GM10248 (cell line): Measurements from ENCODE around the gene ANKS4B.

Experiments used
- CTCF ChIA-PET: fragments of 300-600 bp; sonication (Branson Sonifier 250); formaldehyde crosslinking; extraction: SDS; loops from one replicate; lab custom pipeline; 2021; ENCODE audit warnings: antibody characterized with exemption; lab: Yijun Ruan, JAX
- POLR2A ChIA-PET: fragments of 350-650 bp; sonication (Branson Sonifier 250); formaldehyde crosslinking; extraction: SDS; loops from one replicate; lab custom pipeline; 2020; ENCODE audit warnings: antibody characterized with exemption; lab: Yijun Ruan, JAX
- DNase-seq: peaks from one replicate; pipeline ENCODE4 v3.0.0; 2012; ENCODE audit errors: extremely low spot score
- CTCF ChIP-seq: IDR thresholded peaks from 2 replicates; pipeline ENCODE4 v1.5.1; 2012; ENCODE audit warnings: mild to moderate bottlenecking, low read depth; ENCODE audit errors: extremely low read depth, missing control alignments, control extremely low read depth

ANKS4B gene

DNA sequence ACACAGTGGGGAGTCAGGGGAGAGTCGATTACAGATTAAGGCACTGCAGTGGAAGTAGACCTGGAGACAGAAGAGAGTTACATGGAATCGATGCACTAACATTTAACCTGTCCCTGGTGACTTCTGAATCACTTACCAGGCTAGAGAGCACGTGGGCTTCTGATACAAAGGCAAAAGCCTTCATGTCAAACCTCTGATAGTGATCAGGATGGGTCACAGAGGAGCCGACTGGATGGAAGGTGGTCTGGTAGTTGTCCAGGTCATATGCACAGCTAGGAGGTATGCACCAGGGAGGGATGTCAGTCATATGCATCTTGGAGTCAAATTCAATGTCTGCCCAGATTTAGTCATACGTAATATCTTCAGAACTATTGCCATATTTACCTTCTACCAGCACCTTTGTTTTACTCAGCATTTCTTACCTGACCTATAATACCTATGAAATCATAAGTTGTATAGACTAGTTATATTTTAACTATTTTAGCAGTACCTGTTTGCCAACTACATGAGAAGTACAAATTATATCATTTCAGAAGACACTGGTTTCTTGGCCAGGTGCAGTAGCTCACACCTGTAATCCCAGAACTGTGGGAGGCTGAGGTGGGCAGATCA, 33.8 kb upstream of the ANKS4B start:
- ChIA-PET CTCF (interaction anchor here (1.1 kb wide), 1 partner anchor 10 kb away, joined by 3 read pairs; no protein-coding TSS in a partner anchor), POLR2A (no interaction called here)
- DNase-seq = no peak

GRCh38 chr16:21203155-21203797, 30.2 kb upstream of the ANKS4B start:
- ChIA-PET POLR2A (no interaction called here), CTCF (interaction anchor here (1.3 to 2.5 kb wide), 2 partner anchors 11 to 14 kb away, joined by 3 to 8 read pairs; no protein-coding TSS in a partner anchor)
- no peak for DNase-seq
- TF ChIP-seq CTCF = no peak

More for the DNA sequence above, 33.8 kb upstream of the ANKS4B start:
- no peak for TF ChIP-seq CTCF

GRCh38 chr16:21205303-21205702, 28.2 kb upstream of the ANKS4B start:
- TF ChIP-seq CTCF = no peak
- no peak for DNase-seq
- ChIA-PET POLR2A (no interaction called here), CTCF (interaction anchor here (1.4 kb wide), 1 partner anchor 13 kb away, joined by 3 read pairs; no protein-coding TSS in a partner anchor)

DNA sequence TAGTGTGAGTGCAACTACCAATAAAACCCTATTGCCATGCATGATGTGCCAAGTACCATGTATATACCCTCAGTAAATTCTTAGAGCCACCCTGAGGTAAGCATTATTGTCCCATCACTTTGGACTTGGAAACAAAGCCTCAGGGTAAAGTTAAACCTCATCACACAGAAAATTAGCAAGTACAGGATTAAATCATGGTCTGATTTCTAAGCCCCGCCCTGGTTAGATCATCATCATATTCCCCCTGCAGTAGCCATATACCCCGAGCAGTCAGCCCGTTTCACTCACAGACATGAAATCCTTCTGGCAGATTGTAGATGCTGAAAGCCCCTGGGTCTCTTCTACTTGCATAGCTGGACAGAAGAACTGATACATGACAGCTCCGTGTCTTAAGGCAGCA, 26.9 kb upstream of the ANKS4B start:
- TF ChIP-seq CTCF = no peak
- POLR2A ChIA-PET = no interaction called here
- DNase-seq = no peak
- CTCF ChIA-PET = no interaction called here

GRCh38 chr16:21208446-21209230, 24.9 kb upstream of the ANKS4B start:
- CTCF ChIA-PET = interaction anchor here (0.7 to 1.3 kb wide), 4 partner anchors 18 to 92 kb away, joined by 3 read pairs; no protein-coding TSS in a partner anchor
- POLR2A ChIA-PET = no interaction called here
- TF ChIP-seq CTCF = no peak
- no peak for DNase-seq

DNA sequence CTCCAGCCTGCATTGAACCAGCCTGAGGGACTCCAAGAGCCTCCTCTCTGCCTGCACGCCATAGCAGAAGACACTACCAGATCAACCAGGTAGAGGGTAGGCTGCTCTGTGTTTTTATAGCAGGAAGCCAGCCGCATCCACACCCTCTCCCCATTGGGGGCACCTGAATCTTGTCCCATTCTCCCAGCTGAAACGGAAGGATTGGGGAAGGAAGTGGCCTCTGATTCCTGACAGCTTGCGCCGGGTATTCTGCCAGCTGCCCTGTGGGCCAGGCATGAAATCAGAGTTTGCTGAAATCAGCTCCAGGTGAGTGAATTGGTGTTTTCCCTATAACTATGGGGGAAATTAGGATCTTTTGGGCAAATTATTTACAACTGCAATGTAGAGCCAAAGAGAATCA, 22.0 kb upstream of the ANKS4B start, which contains the start of gene ZP2:
ZP2 (minus strand) TSS at position 89 of the 400 bp plus-strand sequence; CDS start at position 62, 27 bp downstream.
- ChIA-PET CTCF (interaction anchor here (1.9 kb wide), 1 partner anchor 23 kb away, joined by 5 read pairs; no protein-coding TSS in a partner anchor), POLR2A (no interaction called here)
- no peak for DNase-seq
- no peak for TF ChIP-seq CTCF
